GM10248 (cell line): ENCODE results near the gene RTL1.

Experiments used
- CTCF ChIA-PET: fragments of 300-600 bp; sonication (Branson Sonifier 250); formaldehyde crosslinking; extraction: SDS; loops from one replicate; lab custom pipeline; 2021; ENCODE audit warnings: antibody characterized with exemption; lab: Yijun Ruan, JAX
- POLR2A ChIA-PET: fragments of 350-650 bp; sonication (Branson Sonifier 250); formaldehyde crosslinking; extraction: SDS; loops from one replicate; lab custom pipeline; 2020; ENCODE audit warnings: antibody characterized with exemption; lab: Yijun Ruan, JAX
- DNase-seq: peaks from one replicate; pipeline ENCODE4 v3.0.0; 2012; ENCODE audit errors: extremely low spot score
- CTCF ChIP-seq: IDR thresholded peaks from 2 replicates; pipeline ENCODE4 v1.5.1; 2012; ENCODE audit warnings: mild to moderate bottlenecking, low read depth; ENCODE audit errors: extremely low read depth, missing control alignments, control extremely low read depth

RTL1 gene

GRCh38 chr14:100854435-100854834, 49.1 kb downstream of the RTL1 start:
- ChIA-PET POLR2A (no interaction called here), CTCF (interaction anchor here (1.3 to 4.0 kb wide), 2 partner anchors 10 to 773 kb away, joined by 3 to 15 read pairs; no protein-coding TSS in a partner anchor)
- no peak for DNase-seq
- no peak for TF ChIP-seq CTCF

- TF ChIP-seq CTCF = no peak
- DNase-seq = no peak
- POLR2A ChIA-PET = no interaction called here
- CTCF ChIA-PET = interaction anchor here (0.8 to 4.0 kb wide), 5 partner anchors 12 to 813 kb away, joined by 3 to 15 read pairs (median 3); no protein-coding TSS in a partner anchor
Observed at GRCh38 chr14:100851946-100852620, 51.4 kb downstream of the RTL1 start.

GRCh38 chr14:100851586-100851916, 52.0 kb downstream of the RTL1 start:
- ChIA-PET POLR2A (no interaction called here), CTCF (interaction anchor here (1.7 kb wide), 1 partner anchor 19 kb away, joined by 4 read pairs; no protein-coding TSS in a partner anchor)
- TF ChIP-seq CTCF = no peak
- DNase-seq = no peak

- peak; percentile 69 for TF ChIP-seq CTCF
- peak; percentile 71 for DNase-seq
- ChIA-PET CTCF (interaction anchor here (0.6 to 1.7 kb wide), 5 partner anchors 9 to 776 kb away, joined by 3 to 8 read pairs (median 5); no protein-coding TSS in a partner anchor), POLR2A (no interaction called here)
Observed at GRCh38 chr14:100850841-100851585, 52.5 kb downstream of the RTL1 start.

GRCh38 chr14:100849115-100849781, 54.3 kb downstream of the RTL1 start:
- TF ChIP-seq CTCF = no peak
- DNase-seq = no peak
- CTCF ChIA-PET = no interaction called here
- POLR2A ChIA-PET = no interaction called here

- no peak for DNase-seq
- CTCF ChIA-PET = no interaction called here
- POLR2A ChIA-PET = no interaction called here
- no peak for TF ChIP-seq CTCF
Observed at GRCh38 chr14:100846309-100846859, 57.1 kb downstream of the RTL1 start.
